ENCODE results near the gene SLC9A9. TPM values are rescaled to one million over a fixed set of nuclear protein-coding genes. Genes with fewer than 3 reads are reported as not detected.

SLC9A9 gene
- total and polyA plus RNA-seq, 2 of the 8 experiments (the other 6 are each of a cell fraction or from before 2014, with no cell fraction given) = 0.48 to 1.1 TPM

DNA sequence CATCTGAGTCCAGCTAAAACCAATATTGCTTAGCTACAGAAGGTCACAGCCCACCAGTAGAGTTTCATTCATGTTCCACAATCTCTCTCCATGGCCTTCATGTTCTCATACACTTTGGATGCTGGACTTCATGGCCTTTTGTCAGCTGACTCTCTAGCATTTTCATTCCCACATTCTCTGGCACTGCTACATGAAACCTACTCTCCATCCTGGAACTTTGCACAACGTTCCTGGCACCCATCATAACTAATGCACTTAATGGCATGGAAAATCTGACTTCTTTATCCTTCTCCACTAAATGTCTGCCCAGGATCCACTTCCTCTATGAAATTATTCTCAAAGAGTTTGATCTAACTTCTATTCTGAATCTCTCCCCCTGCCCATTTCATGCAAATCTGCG, 56.9 kb downstream of the SLC9A9 start:
- Histone ChIP-seq H2BK15ac (ENCODE audit: low read length) (no peak overlapping the region), H2BK20ac (ENCODE audit: low read length) (no peak overlapping the region), H3K9ac (replicated peaks in 1 of 4; ENCODE audit: extremely low read depth in 1 of 4, low read depth in 3 of 4, low read length in 3 of 4) (no peak overlapping the region), H4K91ac (replicated peaks; ENCODE audit: insufficient read length, low read length) (no peak overlapping the region), H3K36me3 (ENCODE audit: control insufficient read depth in 2 of 4, insufficient read depth in 4 of 4, low read length in 3 of 4) (no peaks in the 10 kb centered on the region), H3K79me1 (ENCODE audit: low read depth, low read length) (no peaks in the 10 kb centered on the region), H3K4me1 (replicated peaks in 1 of 4; ENCODE audit: control insufficient read depth in 3 of 4, insufficient read depth in 4 of 4, low read length in 3 of 4) (peaks cover 0 to 13% (median 6%) of the 10 kb centered on the region in 4 experiments; a peak in 3 of 7 replicates), H2BK5ac (ENCODE audit: low read depth, low read length) (no peak overlapping the region), H4K8ac (ENCODE audit: extremely low read depth, insufficient read depth, low read length) (no peak overlapping the region), H3K23me2 (ENCODE audit: low read depth, low read length) (no peaks in the 10 kb centered on the region), H3K4ac (replicated peaks; ENCODE audit: insufficient read length, low read depth, low read length) (no peak overlapping the region), H3K27ac (ENCODE audit: low read depth, low read length) (no peak overlapping the region), H3K9me3 (ENCODE audit: insufficient read depth in 2 of 2, low read depth in 1 of 2, low read length in 1 of 2) (no peaks in the 10 kb centered on the region), H3K14ac (ENCODE audit: insufficient read length) (no peak overlapping the region), H3K4me3 (ENCODE audit: extremely low read depth in 1 of 4, insufficient read depth in 2 of 4, low read depth in 3 of 4, low read length in 4 of 4) (no peak overlapping the region), H3K56ac (replicated peaks; ENCODE audit: insufficient read length, low read depth, low read length) (no peak overlapping the region), H4K5ac (ENCODE audit: insufficient read length, low read depth, low read length) (no peak overlapping the region), H3K27me3 (replicated peaks in 1 of 4; ENCODE audit: control insufficient read depth in 3 of 4, extremely low read depth in 1 of 4, insufficient read depth in 3 of 4, low read length in 3 of 4) (no peaks in the 10 kb centered on the region), H2BK120ac (replicated peaks; ENCODE audit: low read depth, low read length) (no peak overlapping the region), H2AFZ (ENCODE audit: low read length) (no peak overlapping the region), H3K79me2 (ENCODE audit: control insufficient read depth in 1 of 2, insufficient read depth in 2 of 2, low read length in 2 of 2) (no peaks in the 10 kb centered on the region), H4K20me1 (replicated peaks in 1 of 2; ENCODE audit: control insufficient read depth in 1 of 2, insufficient read depth in 2 of 2, low read length in 2 of 2) (no peaks in the 10 kb centered on the region), H3K18ac (ENCODE audit: extremely low read depth, low read length) (no peak overlapping the region), H2BK12ac (ENCODE audit: low read depth, low read length) (no peak overlapping the region), H2AK5ac (ENCODE audit: low read depth, low read length) (no peak overlapping the region), H3K4me2 (ENCODE audit: insufficient read depth in 1 of 2, low read depth in 2 of 2, low read length in 2 of 2) (no peak overlapping the region), H3K23ac (ENCODE audit: insufficient read length) (no peak overlapping the region)
- FAIRE-seq (no peak), DNase-seq (ENCODE audit: low read depth in 1 of 2, low spot score in 2 of 2) (no peak)
- 84% methylated on average over 2 of the region's 2 CpGs; no CpG with 5 or more reads in 1 of the 2 experiments for WGBS, 2 experiments (ENCODE audit: extremely low coverage in 1 of 2, insufficient coverage in 1 of 2, insufficient read length in 1 of 2, insufficient replicate concordance in 2 of 2, low coverage in 1 of 2, low lambda C conversion rate in 2 of 2, missing lambda C conversion rate in 1 of 2)
- ChIA-PET POLR2A (ENCODE audit: partially characterized antibody) (no interaction called here), CTCF (ENCODE audit: partially characterized antibody) (interaction anchor here (1.0 kb wide), 1 partner anchor 9 kb away, joined by 3 read pairs; no protein-coding TSS in a partner anchor)
- TF ChIP-seq JUN (IDR thresholded peaks at IDR 0.05; ENCODE audit: low read depth, low read length) (no peak), ZNF274 (IDR thresholded peaks at IDR 0.05; ENCODE audit: borderline replicate concordance, extremely low read depth, low read length) (no peak), CTBP2 (IDR thresholded peaks at IDR 0.05; ENCODE audit: borderline replicate concordance, insufficient read depth, insufficient read length, low read length) (no peak), BCL11A (IDR thresholded peaks at IDR 0.05; ENCODE audit: low read depth in 2 of 2, low read length in 2 of 2) (no peak), HDAC6 (IDR thresholded peaks at IDR 0.05; ENCODE audit: low read depth, low read length) (no peak), GTF2F1 (IDR thresholded peaks at IDR 0.05; ENCODE audit: borderline replicate concordance, low read depth, low read length) (no peak), GABPA (IDR thresholded peaks at IDR 0.05; ENCODE audit: borderline replicate concordance, insufficient read depth, low read length) (no peak), SP2 (IDR thresholded peaks at IDR 0.05; ENCODE audit: low read length) (no peak), CBX8 (IDR thresholded peaks at IDR 0.05; ENCODE audit: borderline replicate concordance, low read depth, low read length) (no peak), MAX (IDR thresholded peaks at IDR 0.05) (no peak), MAFK (IDR thresholded peaks at IDR 0.05; ENCODE audit: low read depth, low read length) (no peak), SP4 (IDR thresholded peaks at IDR 0.05; ENCODE audit: low read length) (no peak), TEAD4 (IDR thresholded peaks at IDR 0.05; ENCODE audit: low read depth, low read length) (no peak)
